Measurements from ENCODE around the gene GGCT. TPM values are rescaled to one million over a fixed set of nuclear protein-coding genes. Genes with fewer than 3 reads are reported as not detected.

GGCT gene
- polyA plus RNA-seq, 3 donors: 7.6 to 18.1 (median 10.7) TPM

- no peaks in the 10 kb centered on the region for H3K9me3 ChIP-seq (replicated peaks in 1 of 2; ENCODE audit: control insufficient read depth in 1 of 2, insufficient read depth in 1 of 2, low read length in 2 of 2)
- H3K4me1 ChIP-seq (ENCODE audit: control insufficient read depth in 1 of 2, insufficient read depth in 2 of 2, low read length in 2 of 2): no peaks in the 10 kb centered on the region
- no peaks in the 10 kb centered on the region for H3K79me2 ChIP-seq (ENCODE audit: insufficient read depth, low read length)
- TF ChIP-seq, protein P1, sequence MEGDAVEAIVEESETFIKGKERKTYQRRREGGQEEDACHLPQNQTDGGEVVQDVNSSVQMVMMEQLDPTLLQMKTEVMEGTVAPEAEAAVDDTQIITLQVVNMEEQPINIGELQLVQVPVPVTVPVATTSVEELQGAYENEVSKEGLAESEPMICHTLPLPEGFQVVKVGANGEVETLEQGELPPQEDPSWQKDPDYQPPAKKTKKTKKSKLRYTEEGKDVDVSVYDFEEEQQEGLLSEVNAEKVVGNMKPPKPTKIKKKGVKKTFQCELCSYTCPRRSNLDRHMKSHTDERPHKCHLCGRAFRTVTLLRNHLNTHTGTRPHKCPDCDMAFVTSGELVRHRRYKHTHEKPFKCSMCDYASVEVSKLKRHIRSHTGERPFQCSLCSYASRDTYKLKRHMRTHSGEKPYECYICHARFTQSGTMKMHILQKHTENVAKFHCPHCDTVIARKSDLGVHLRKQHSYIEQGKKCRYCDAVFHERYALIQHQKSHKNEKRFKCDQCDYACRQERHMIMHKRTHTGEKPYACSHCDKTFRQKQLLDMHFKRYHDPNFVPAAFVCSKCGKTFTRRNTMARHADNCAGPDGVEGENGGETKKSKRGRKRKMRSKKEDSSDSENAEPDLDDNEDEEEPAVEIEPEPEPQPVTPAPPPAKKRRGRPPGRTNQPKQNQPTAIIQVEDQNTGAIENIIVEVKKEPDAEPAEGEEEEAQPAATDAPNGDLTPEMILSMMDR (IDR thresholded peaks at IDR 0.05): no peak
- no CpG with 5 or more reads among the region's 1 CpG for WGBS (ENCODE audit: insufficient coverage)
- no peaks in the 10 kb centered on the region for H3K9me3 Mint-ChIP-seq
- H3K4me3 Mint-ChIP-seq: no peak overlapping the region
- H2AFZ ChIP-seq (ENCODE audit: insufficient read depth, low read depth, low read length, poor library complexity, severe bottlenecking): no peak overlapping the region
- no peaks in the 10 kb centered on the region for H3K27me3 ChIP-seq (ENCODE audit: control insufficient read depth in 2 of 2, insufficient read depth in 2 of 2, low read length in 2 of 2)
- no peak overlapping the region for H3K4me2 ChIP-seq (replicated peaks; ENCODE audit: extremely low read depth, low read length, poor library complexity, severe bottlenecking)
- no peak overlapping the region for H3K27ac Mint-ChIP-seq
- H4K20me1 ChIP-seq (ENCODE audit: insufficient read depth, low read length): no peaks in the 10 kb centered on the region
- H3K4me1 Mint-ChIP-seq: peaks cover 4% of the 10 kb centered on the region
- no peak overlapping the region for H3K4me3 ChIP-seq (replicated peaks in 1 of 3; ENCODE audit: low read depth in 2 of 3, low read length in 3 of 3)
- H3K36me3 ChIP-seq (replicated peaks in 1 of 2; ENCODE audit: control insufficient read depth in 1 of 2, insufficient read depth in 2 of 2, low read length in 2 of 2): peaks cover 0 to 24% of the 10 kb centered on the region in 2 donors
- intact Hi-C loops (cut with micrococcal nuclease): loop anchor here (5.0 to 10.0 kb wide), 2 partner anchors 48 to 1330 kb away; no protein-coding TSS in a partner anchor
- DNase-seq: no peak
- no peaks in the 10 kb centered on the region for H3K27me3 Mint-ChIP-seq (ENCODE audit: low read depth in 3 of 3)
- no peak overlapping the region for H3K9ac ChIP-seq (ENCODE audit: insufficient read depth, low read length, poor library complexity, severe bottlenecking)
- H3K27ac ChIP-seq (ENCODE audit: low read depth in 1 of 2, low read length in 2 of 2): no peak overlapping the region
- H3K36me3 Mint-ChIP-seq: peaks cover 16 to 21% of the 10 kb centered on the region in 2 donors
These were observed 10.1 kb upstream of the GGCT start for GRCh38 chr7:30514776-30515175.

DNA sequence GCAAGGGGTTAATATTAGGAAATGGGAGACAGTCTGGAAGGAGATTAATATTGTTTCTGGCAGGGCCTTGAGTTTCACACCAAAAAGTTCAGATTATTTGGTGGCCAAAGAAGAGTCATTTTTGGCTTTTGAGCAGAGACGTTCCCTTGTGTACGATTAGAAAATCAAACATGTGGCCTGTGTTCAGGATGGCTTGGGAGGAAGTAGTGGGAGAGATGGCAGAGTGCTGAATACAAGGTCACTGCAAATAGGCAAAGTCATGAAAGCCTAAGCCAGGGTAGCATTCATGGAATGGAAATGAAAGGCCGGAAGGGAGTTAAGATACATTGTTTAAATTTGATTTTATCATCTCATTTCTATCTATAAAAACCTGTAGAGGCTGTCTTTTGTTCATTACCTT is 9.5 kb upstream of the GGCT start:
- H3K27me3 ChIP-seq (ENCODE audit: control insufficient read depth in 2 of 2, insufficient read depth in 2 of 2, low read length in 2 of 2): no peaks in the 10 kb centered on the region
- DNase-seq: no peak
- intact Hi-C loops (cut with micrococcal nuclease): loop anchor here (5.0 to 10.0 kb wide), 2 partner anchors 48 to 1329 kb away; no protein-coding TSS in a partner anchor
- TF ChIP-seq, protein P1 (IDR thresholded peaks at IDR 0.05): no peak
- no peak overlapping the region for H3K4me3 ChIP-seq (replicated peaks in 1 of 3; ENCODE audit: low read depth in 2 of 3, low read length in 3 of 3)
- no peaks in the 10 kb centered on the region for H3K27me3 Mint-ChIP-seq (ENCODE audit: low read depth in 3 of 3)
- H3K9me3 Mint-ChIP-seq: no peaks in the 10 kb centered on the region
- no peak overlapping the region for H3K4me2 ChIP-seq (replicated peaks; ENCODE audit: extremely low read depth, low read length, poor library complexity, severe bottlenecking)
- H3K36me3 Mint-ChIP-seq: peaks cover 16 to 21% of the 10 kb centered on the region in 2 donors
- H3K27ac ChIP-seq (ENCODE audit: low read depth in 1 of 2, low read length in 2 of 2): no peak overlapping the region
- no peak overlapping the region for H3K27ac Mint-ChIP-seq
- no peaks in the 10 kb centered on the region for H3K4me1 ChIP-seq (ENCODE audit: control insufficient read depth in 1 of 2, insufficient read depth in 2 of 2, low read length in 2 of 2)
- no peak overlapping the region for H3K9ac ChIP-seq (ENCODE audit: insufficient read depth, low read length, poor library complexity, severe bottlenecking)
- peaks cover 4% of the 10 kb centered on the region for H3K4me1 Mint-ChIP-seq
- no peaks in the 10 kb centered on the region for H4K20me1 ChIP-seq (ENCODE audit: insufficient read depth, low read length)
- WGBS (ENCODE audit: insufficient coverage): 91% methylated on average over 2 of the region's 3 CpGs
- no peak overlapping the region for H3K4me3 Mint-ChIP-seq
- H3K79me2 ChIP-seq (ENCODE audit: insufficient read depth, low read length): no peaks in the 10 kb centered on the region
- H2AFZ ChIP-seq (ENCODE audit: insufficient read depth, low read depth, low read length, poor library complexity, severe bottlenecking): no peak overlapping the region
- H3K9me3 ChIP-seq (replicated peaks in 1 of 2; ENCODE audit: control insufficient read depth in 1 of 2, insufficient read depth in 1 of 2, low read length in 2 of 2): no peaks in the 10 kb centered on the region
- H3K36me3 ChIP-seq (replicated peaks in 1 of 2; ENCODE audit: control insufficient read depth in 1 of 2, insufficient read depth in 2 of 2, low read length in 2 of 2): peaks cover 0 to 24% of the 10 kb centered on the region in 2 donors

Measured in CD14-positive monocyte (primary cell).